B cell (primary cell): ENCODE data around the gene RAP1GAP2.

Source experiments
- CTCF ChIP-seq: fragments of 200-600 bp; IDR thresholded peaks from one replicate; pipeline ENCODE4 v1.8.0; 2022; ENCODE audit warnings: antibody characterized with exemption, mild to moderate bottlenecking
- EZH2 ChIP-seq: IDR thresholded peaks from 2 replicates; pipeline ENCODE4 v1.6.1; 2012; ENCODE audit warnings: borderline replicate concordance, low read depth, mild to moderate bottlenecking, moderate library complexity, low read length; ENCODE audit not compliant: insufficient read depth, poor library complexity, severe bottlenecking

- TF ChIP-seq CTCF: no peak
- TF ChIP-seq EZH2: no peak
These were observed 181.9 kb downstream of the RAP1GAP2 start for GRCh38 chr17:2978116-2978515.
